GM18520 (cell line): ENCODE results near the gene SGPP1.
A peak's percentile ranks its signal among the peaks of the same experiment; 100 is the strongest.
"Not testable (repeated sequence)": the region's sequence is repeated elsewhere in the genome, so short reads cannot be mapped to it uniquely, and the experiment has no call there.

ENCODE experiments used
- ATAC-seq: cut with Tn5 transposase; IDR thresholded peaks from one replicate; pipeline ENCODE4 v1.9.1; 2021; ENCODE audit not compliant: unreplicated experiment

The SGPP1 gene

GRCh38 chr14:63676615-63677014 lies 51.2 kb downstream of the SGPP1 start:
- no peak for ATAC-seq

- no peak for ATAC-seq
These were observed 53.9 kb downstream of the SGPP1 start for GRCh38 chr14:63673886-63674497.

GRCh38 chr14:63673255-63673654 lies 54.6 kb downstream of the SGPP1 start:
- ATAC-seq, result no peak

- peak; percentile 58 for ATAC-seq
These were observed 55.3 kb downstream of the SGPP1 start for GRCh38 chr14:63672417-63673180.

- no peak for ATAC-seq
These were observed 55.9 kb downstream of the SGPP1 start for GRCh38 chr14:63671987-63672386.

- no peak for ATAC-seq
These were observed 57.2 kb downstream of the SGPP1 start for GRCh38 chr14:63670692-63671091.

- no peak for ATAC-seq
These were observed 61.5 kb downstream of the SGPP1 start for GRCh38 chr14:63666335-63666734.

- ATAC-seq, result no peak
These were observed 64.2 kb downstream of the SGPP1 start for GRCh38 chr14:63663428-63664341.

- ATAC-seq, result no peak
These were observed 65.1 kb downstream of the SGPP1 start for GRCh38 chr14:63662776-63663175.

GRCh38 chr14:63661881-63662280 lies 66.0 kb downstream of the SGPP1 start:
- ATAC-seq, result not testable (repeated sequence)

- no peak for ATAC-seq
These were observed 68.1 kb downstream of the SGPP1 start for GRCh38 chr14:63659726-63660125.

GRCh38 chr14:63656194-63656593 lies 71.7 kb downstream of the SGPP1 start:
- no peak for ATAC-seq

GRCh38 chr14:63654936-63655335 lies 72.9 kb downstream of the SGPP1 start:
- no peak for ATAC-seq

GRCh38 chr14:63654346-63654745 lies 73.5 kb downstream of the SGPP1 start:
- no peak for ATAC-seq

- ATAC-seq, result no peak
These were observed 75.5 kb downstream of the SGPP1 start for GRCh38 chr14:63652406-63652805.

GRCh38 chr14:63650256-63650952 lies 77.5 kb downstream of the SGPP1 start:
- ATAC-seq, result peak; percentile 68

- ATAC-seq, result peak; percentile 46
These were observed 80.0 kb downstream of the SGPP1 start for GRCh38 chr14:63647696-63648410.

- ATAC-seq, result no peak
These were observed 83.1 kb downstream of the SGPP1 start for GRCh38 chr14:63644741-63645140.

- ATAC-seq, result no peak
These were observed 85.0 kb downstream of the SGPP1 start for GRCh38 chr14:63642656-63643382.

GRCh38 chr14:63642229-63642611 lies 85.6 kb downstream of the SGPP1 start:
- peak; percentile 46 for ATAC-seq
